GM10266 (cell line): ENCODE measurements around the gene KLHL29.

Experiments used
- DNase-seq: peaks from one replicate; pipeline ENCODE4 v3.0.0; 2012; ENCODE audit errors: extremely low spot score
- TF ChIP-seq, protein P1 (sequence below): IDR thresholded peaks from 2 replicates; pipeline ENCODE4 v1.5.1; 2012; ENCODE audit warnings: mild to moderate bottlenecking, low read depth; ENCODE audit not compliant: control insufficient read depth, insufficient read depth; ENCODE audit errors: missing control alignments

The KLHL29 gene

DNA sequence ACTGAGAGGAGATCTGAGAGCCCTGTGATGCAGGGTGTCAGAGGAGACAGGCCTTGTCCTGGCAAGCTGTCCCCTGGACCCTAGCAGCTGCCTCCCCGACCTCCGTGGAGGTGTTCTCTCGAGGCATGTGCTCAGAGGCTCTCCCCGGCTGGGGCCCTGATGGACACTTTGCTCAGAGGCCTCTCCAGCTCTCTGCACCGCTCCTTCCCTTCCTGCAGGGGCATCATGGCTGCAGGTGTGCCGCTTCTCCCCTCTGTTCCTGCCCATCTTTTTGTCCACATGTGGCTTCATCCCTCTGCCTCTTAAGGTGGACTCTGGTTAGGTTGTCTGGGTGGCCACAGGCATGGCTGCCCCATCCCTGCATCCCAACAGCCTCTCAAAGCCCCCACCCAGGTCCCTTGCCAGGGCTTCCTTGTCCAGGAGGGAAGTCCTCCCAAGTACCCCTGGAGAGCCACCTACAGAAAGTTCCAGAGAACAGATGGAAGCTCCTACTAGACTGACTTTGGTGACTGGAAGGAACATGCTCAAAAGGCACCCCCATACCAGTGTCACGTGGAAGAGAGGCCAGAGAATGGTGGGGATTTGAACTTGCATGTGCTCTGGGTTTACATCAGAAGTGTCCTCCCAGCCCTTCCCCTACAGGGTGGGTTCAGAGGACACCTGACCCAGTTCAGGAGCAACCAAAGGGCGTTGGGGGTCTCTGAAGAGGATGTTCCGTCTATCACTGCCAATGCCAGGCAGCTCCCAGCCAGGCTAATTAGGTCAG lies 120.4 kb downstream of the KLHL29 start:
- TF ChIP-seq, protein P1, sequence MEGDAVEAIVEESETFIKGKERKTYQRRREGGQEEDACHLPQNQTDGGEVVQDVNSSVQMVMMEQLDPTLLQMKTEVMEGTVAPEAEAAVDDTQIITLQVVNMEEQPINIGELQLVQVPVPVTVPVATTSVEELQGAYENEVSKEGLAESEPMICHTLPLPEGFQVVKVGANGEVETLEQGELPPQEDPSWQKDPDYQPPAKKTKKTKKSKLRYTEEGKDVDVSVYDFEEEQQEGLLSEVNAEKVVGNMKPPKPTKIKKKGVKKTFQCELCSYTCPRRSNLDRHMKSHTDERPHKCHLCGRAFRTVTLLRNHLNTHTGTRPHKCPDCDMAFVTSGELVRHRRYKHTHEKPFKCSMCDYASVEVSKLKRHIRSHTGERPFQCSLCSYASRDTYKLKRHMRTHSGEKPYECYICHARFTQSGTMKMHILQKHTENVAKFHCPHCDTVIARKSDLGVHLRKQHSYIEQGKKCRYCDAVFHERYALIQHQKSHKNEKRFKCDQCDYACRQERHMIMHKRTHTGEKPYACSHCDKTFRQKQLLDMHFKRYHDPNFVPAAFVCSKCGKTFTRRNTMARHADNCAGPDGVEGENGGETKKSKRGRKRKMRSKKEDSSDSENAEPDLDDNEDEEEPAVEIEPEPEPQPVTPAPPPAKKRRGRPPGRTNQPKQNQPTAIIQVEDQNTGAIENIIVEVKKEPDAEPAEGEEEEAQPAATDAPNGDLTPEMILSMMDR = no peak
- DNase-seq = no peak

DNA sequence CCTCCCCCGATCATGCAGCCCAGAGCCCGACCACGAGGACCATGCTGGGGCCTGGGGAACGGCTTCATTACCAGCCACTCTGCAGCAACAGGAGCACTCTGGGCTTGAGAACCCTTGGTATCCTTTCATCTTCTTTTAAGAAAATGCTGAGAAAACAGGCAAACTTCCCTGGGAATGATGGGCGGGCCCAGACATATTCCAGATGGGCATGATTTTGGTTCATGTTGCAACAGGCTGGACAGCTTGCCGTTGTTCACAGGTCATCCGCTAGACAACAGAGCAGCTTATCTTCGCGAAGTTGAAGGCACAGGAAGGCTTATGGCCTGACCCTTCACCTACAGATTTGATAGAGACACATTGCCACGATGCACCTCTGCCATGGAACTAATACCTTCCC lies 121.0 kb downstream of the KLHL29 start:
- TF ChIP-seq, protein P1 = no peak
- no peak for DNase-seq

DNA sequence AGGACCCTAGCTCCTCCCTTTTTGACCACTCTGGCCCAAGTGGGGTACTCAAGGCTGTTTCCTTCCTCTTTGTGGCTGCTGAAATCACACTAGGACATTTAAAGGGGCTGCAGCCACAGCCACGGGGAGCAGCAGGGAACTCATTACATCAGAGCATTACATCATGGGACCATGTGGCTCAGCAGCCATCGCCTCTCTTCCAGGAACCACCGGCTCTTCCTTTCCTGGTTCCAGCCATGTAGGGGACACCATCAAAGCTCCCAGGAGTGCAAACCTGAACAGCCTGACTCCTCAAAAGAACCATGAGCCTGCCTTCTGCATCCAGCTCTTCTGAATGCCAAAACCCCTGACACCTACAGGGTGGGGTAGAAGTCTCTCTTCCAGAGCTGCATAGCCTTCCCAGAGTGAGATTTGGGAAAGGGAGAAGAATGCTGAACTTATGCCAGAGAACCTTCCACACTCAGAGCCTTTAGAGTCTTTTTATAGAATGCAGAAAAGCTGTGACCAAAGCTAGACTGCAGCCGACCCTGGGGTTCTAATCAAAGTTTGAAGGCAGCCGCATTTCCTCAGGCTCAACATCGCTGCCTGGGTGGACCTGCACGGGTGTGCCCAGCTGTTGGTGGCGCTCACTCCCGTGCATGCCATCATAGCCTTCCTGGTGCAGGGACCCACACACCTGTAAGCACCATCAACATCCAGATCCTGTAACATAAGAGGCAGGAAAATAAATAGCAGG lies 121.7 kb downstream of the KLHL29 start:
- no peak for DNase-seq
- TF ChIP-seq, protein P1 = no peak

DNA sequence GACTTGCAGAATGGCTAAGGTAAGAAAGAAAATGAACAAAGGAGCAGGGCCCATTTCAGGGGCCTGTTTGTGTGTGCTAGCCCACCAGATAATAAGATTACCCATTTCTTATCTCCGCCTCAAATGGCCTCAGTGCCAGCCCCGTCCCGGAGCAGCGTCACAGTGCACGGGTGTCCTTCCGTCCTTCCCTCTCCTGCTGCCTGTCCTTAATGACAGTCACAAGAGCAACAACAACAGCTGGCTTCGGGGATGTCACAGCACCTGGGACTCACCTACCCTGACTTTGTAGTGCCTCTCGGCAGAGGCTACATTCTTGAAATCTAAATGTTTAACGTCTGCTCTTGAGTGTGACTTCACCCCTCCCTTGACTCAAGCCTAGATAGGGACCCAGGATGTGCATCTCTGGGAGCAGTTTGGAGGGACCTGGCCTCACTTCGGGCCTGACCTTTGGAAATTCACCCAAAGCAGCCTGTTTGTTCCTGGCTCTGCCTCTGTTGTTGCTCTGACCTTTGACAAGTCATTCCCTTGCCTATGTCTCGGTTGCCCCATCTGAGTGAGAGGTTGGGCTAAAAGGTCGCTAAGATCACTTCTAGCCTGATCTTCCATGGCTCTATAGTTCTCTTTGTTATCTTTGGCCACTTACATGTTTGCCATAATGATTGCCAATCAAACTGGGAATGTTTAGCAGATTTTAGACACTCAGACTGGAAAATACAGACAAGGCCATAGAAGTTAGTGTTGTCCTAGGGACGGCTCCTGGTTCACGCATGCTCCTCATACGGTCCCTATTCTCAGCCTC lies 122.5 kb downstream of the KLHL29 start:
- TF ChIP-seq, protein P1 = no peak
- DNase-seq = no peak

DNA sequence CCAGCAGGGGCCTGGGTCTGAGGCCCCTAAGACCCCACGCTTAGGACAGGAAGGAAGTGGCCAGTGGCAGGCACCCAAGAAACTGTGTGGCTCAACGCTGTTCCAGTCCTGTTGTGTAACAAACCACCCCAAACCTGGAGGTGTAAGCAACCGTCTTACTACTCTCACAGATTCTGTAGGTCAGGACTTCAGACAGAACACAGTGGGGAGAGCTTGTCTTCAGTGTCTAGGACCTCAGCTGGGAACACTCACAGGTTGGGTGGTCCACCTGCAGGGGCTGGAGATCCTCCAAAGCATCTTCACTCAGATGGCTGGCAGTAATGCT lies 123.0 kb downstream of the KLHL29 start:
- no peak for DNase-seq

DNA sequence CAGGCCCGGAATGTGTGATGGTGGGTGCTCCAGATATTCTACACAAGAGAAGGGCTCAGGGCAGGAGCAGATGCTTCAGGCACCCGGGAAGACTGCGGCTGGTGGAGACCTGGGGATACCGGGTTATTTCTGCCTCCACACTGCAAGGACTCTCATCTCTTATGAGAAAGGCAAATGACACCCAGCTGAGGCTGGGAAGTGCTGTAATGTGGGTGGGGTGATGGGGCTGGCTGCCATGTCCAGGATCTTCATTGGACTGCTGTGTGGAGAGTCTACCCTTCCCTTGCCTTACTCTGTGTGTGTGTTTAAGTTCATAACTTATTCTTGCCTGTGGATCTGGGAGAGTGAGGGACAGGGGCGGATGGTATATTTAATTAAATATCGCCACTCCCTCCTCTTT lies 124.1 kb downstream of the KLHL29 start:
- DNase-seq = no peak
- TF ChIP-seq, protein P1 = no peak

More for the DNA sequence above, 123.0 kb downstream of the KLHL29 start:
- TF ChIP-seq, protein P1 = no peak
